VCaP (cell line): ENCODE measurements around the gene HOXC6.
A peak's percentile ranks its signal among the peaks of the same experiment; 100 is the strongest.

Source experiments
- H3K27ac ChIP-seq: fragments of 450-650 bp; 2 replicates; pipeline ENCODE4 v1.5.1; 2017
- CTCF ChIP-seq: fragments of 450-650 bp; conservative IDR thresholded peaks from 2 replicates; pipeline ENCODE4 v1.5.1; 2017; ENCODE audit warnings: mild to moderate bottlenecking, moderate library complexity

HOXC6 gene

GRCh38 chr12:54001283-54002187 is 26.7 kb upstream of the HOXC6 start:
- TF ChIP-seq CTCF = no peak
- no peak overlapping the region for H3K27ac ChIP-seq

- H3K27ac ChIP-seq = no peak overlapping the region
- TF ChIP-seq CTCF = no peak
Measured at GRCh38 chr12:54002278-54002914, 25.8 kb upstream of the HOXC6 start.

GRCh38 chr12:54002915-54003389 is 25.3 kb upstream of the HOXC6 start:
- H3K27ac ChIP-seq = peak overlapping the region; percentile 38
- TF ChIP-seq CTCF = no peak

- TF ChIP-seq CTCF = no peak
- H3K27ac ChIP-seq = peak overlapping the region; percentile 38
Measured at GRCh38 chr12:54003625-54004024, 24.6 kb upstream of the HOXC6 start.

GRCh38 chr12:54004063-54004840 is 24.0 kb upstream of the HOXC6 start:
- H3K27ac ChIP-seq = no peak overlapping the region
- TF ChIP-seq CTCF = no peak

GRCh38 chr12:54004841-54005530 is 23.3 kb upstream of the HOXC6 start:
- no peak for TF ChIP-seq CTCF
- no peak overlapping the region for H3K27ac ChIP-seq

- no peak overlapping the region; the same call in 1 of the 2 replicates for H3K27ac ChIP-seq
- no peak for TF ChIP-seq CTCF
Measured at GRCh38 chr12:54005531-54005852, 22.7 kb upstream of the HOXC6 start.
